Breast epithelium (tissue), 4 donors: Measurements from ENCODE around the gene MTUS2. TPM values are rescaled to one million over a fixed set of nuclear protein-coding genes. Genes with fewer than 3 reads are reported as not detected.

ENCODE experiments used
- DNase-seq, 2 donors: peaks; one replicate each; pipeline ENCODE4 v3.0.0-alpha.2; 2019; ENCODE audit warnings: low spot score in 2 of 2
- H3K27ac ChIP-seq, 2 donors: fragments of 200-600 bp; sonication (generic) in 1 of 2; one replicate each; pipeline ENCODE4 v1.5.1; 2016 to 2019; ENCODE audit warnings: mild to moderate bottlenecking in 1 of 2
- H3K27me3 ChIP-seq, 2 donors: fragments of 200-600 bp; sonication (generic) in 1 of 2; one replicate each; pipeline versions ENCODE4 v1.5.1 to v1.6.0; 2017 to 2019; ENCODE audit warnings: control low read depth in 1 of 2, mild to moderate bottlenecking in 1 of 2
- H3K36me3 ChIP-seq: fragments of 200-600 bp; one replicate; pipeline ENCODE4 v1.5.1; 2019
- H3K4me1 ChIP-seq, 2 donors: fragments of 200-600 bp; sonication (generic); one replicate each; pipeline ENCODE4 v1.5.1; 2016 to 2019; ENCODE audit warnings: control low read depth in 1 of 2
- H3K4me3 ChIP-seq, 3 donors: fragments of 200-600 bp; sonication (generic); 1 replicate in 2 of 3; 2 replicates in 1 of 3; pipeline ENCODE4 v1.5.1; 2016 to 2019; ENCODE audit warnings: mild to moderate bottlenecking in 3 of 3, moderate library complexity in 2 of 3
- H3K9me3 ChIP-seq, 2 donors: fragments of 200-600 bp; sonication (generic) in 1 of 2; one replicate each; pipeline ENCODE4 v1.5.1; 2016 to 2019; ENCODE audit warnings: control low read depth in 1 of 2
- CTCF ChIP-seq, 3 donors: fragments of 450-650 bp; IDR thresholded peaks; one replicate each; pipeline ENCODE4 v1.5.1; 2016 to 2017; ENCODE audit warnings: antibody characterized with exemption in 3 of 3, mild to moderate bottlenecking in 3 of 3, moderate library complexity in 3 of 3
- POLR2A ChIP-seq: fragments of 450-650 bp; IDR thresholded peaks from one replicate; pipeline ENCODE4 v1.6.1; 2016; ENCODE audit warnings: antibody characterized with exemption, mild to moderate bottlenecking, moderate library complexity
- POLR2AphosphoS5 ChIP-seq, 3 donors: sonication (generic); formaldehyde crosslinking; IDR thresholded peaks; one replicate each; pipeline ENCODE4 v1.6.1; 2017; ENCODE audit warnings: antibody characterized with exemption in 3 of 3
- intact Hi-C: fragments of 100-400 bp; cut with DNase I; formaldehyde crosslinking; loops from one replicate; pipeline ENCODE4 v1.15.1; 2023; ENCODE audit warnings: low total_unique reads
- total RNA-seq, 3 donors: library from RNA; depleted of rRNA; stranded (reverse); fragments of >200 nt; gene quantifications; one replicate each; pipeline ENCODE4 v1.1.0, GENCODE V29; 2016

Gene MTUS2
- total RNA-seq, 3 donors from 2014 or later, result under 0.01 to 1.0 TPM; not detected in 1

GRCh38 chr13:29514720-29515310, 694.7 kb downstream of the MTUS2 start:
- H3K36me3 ChIP-seq, result no peaks in the 10 kb centered on the region
- H3K9me3 ChIP-seq, result no peaks in the 10 kb centered on the region
- H3K4me1 ChIP-seq, result no peaks in the 10 kb centered on the region
- H3K27ac ChIP-seq, result no peak overlapping the region
- intact Hi-C loops, result no loop called here
- no peak overlapping the region for H3K4me3 ChIP-seq
- no peak for DNase-seq
- H3K27me3 ChIP-seq, result no peaks in the 10 kb centered on the region
- TF ChIP-seq CTCF (IDR thresholded peaks at IDR 0.05) (no peak), POLR2AphosphoS5 (IDR thresholded peaks at IDR 0.05) (no peak), POLR2A (no peak)

- Histone ChIP-seq H3K27me3 (no peaks in the 10 kb centered on the region), H3K27ac (no peak overlapping the region), H3K9me3 (no peaks in the 10 kb centered on the region), H3K36me3 (no peaks in the 10 kb centered on the region), H3K4me3 (no peak overlapping the region), H3K4me1 (no peaks in the 10 kb centered on the region)
- TF ChIP-seq POLR2AphosphoS5 (IDR thresholded peaks at IDR 0.05) (no peak), CTCF (IDR thresholded peaks at IDR 0.05) (no peak), POLR2A (no peak)
- no peak for DNase-seq
- intact Hi-C loops, result no loop called here
Observed at GRCh38 chr13:29515372-29515771, 695.2 kb downstream of the MTUS2 start.

- no peak for DNase-seq
- Histone ChIP-seq H3K27me3 (no peaks in the 10 kb centered on the region), H3K27ac (no peak overlapping the region), H3K36me3 (no peaks in the 10 kb centered on the region), H3K4me1 (no peaks in the 10 kb centered on the region), H3K4me3 (no peak overlapping the region), H3K9me3 (no peaks in the 10 kb centered on the region)
- TF ChIP-seq CTCF (IDR thresholded peaks at IDR 0.05) (no peak), POLR2AphosphoS5 (IDR thresholded peaks at IDR 0.05) (no peak), POLR2A (no peak)
- intact Hi-C loops, result no loop called here
Observed at GRCh38 chr13:29516012-29516411, 695.9 kb downstream of the MTUS2 start.

GRCh38 chr13:29516880-29517279, 696.7 kb downstream of the MTUS2 start:
- no peak overlapping the region for H3K4me3 ChIP-seq
- H3K36me3 ChIP-seq, result no peaks in the 10 kb centered on the region
- no peak for DNase-seq
- no peaks in the 10 kb centered on the region for H3K27me3 ChIP-seq
- no peaks in the 10 kb centered on the region for H3K9me3 ChIP-seq
- no peak overlapping the region for H3K27ac ChIP-seq
- no peaks in the 10 kb centered on the region for H3K4me1 ChIP-seq
- intact Hi-C loops, result no loop called here
- TF ChIP-seq CTCF (IDR thresholded peaks at IDR 0.05), result no peak
- no peak for TF ChIP-seq POLR2A
- no peak for TF ChIP-seq POLR2AphosphoS5 (IDR thresholded peaks at IDR 0.05)

- Histone ChIP-seq H3K27ac (peak overlapping the region; percentile 5 to 16), H3K4me3 (no peak overlapping the region), H3K27me3 (no peaks in the 10 kb centered on the region), H3K36me3 (no peaks in the 10 kb centered on the region), H3K9me3 (no peaks in the 10 kb centered on the region), H3K4me1 (no peaks in the 10 kb centered on the region)
- TF ChIP-seq POLR2AphosphoS5 (IDR thresholded peaks at IDR 0.05) (no peak), POLR2A (no peak)
- intact Hi-C loops, result no loop called here
- no peak for DNase-seq
Observed at GRCh38 chr13:29519921-29520320, 699.8 kb downstream of the MTUS2 start.

- no peaks in the 10 kb centered on the region for H3K4me1 ChIP-seq
- no peak overlapping the region for H3K4me3 ChIP-seq
- TF ChIP-seq POLR2AphosphoS5 (IDR thresholded peaks at IDR 0.05) (no peak), CTCF (IDR thresholded peaks at IDR 0.05) (no peak), POLR2A (no peak)
- no peak for DNase-seq
- H3K36me3 ChIP-seq, result no peaks in the 10 kb centered on the region
- H3K27ac ChIP-seq, result no peak overlapping the region
- intact Hi-C loops, result no loop called here
- no peaks in the 10 kb centered on the region for H3K27me3 ChIP-seq
- no peaks in the 10 kb centered on the region for H3K9me3 ChIP-seq
Observed at GRCh38 chr13:29520671-29521070, 700.5 kb downstream of the MTUS2 start.
